Trophoblast cell (in vitro differentiated cells and primary cell): ENCODE measurements around the gene SUSD6. TPM values are rescaled to one million over a fixed set of nuclear protein-coding genes. Genes with fewer than 3 reads are reported as not detected.

Experiments used
- DNase-seq, 2 donors: peaks; one replicate each; pipeline ENCODE4 v3.0.0-alpha.2; 2016
- H2AFZ ChIP-seq: 2 replicates; pipeline ENCODE4 v1.6.1; 2013; ENCODE audit warnings: low read length, moderate library complexity, mild to moderate bottlenecking; ENCODE audit not compliant: insufficient read depth, poor library complexity
- H2AK5ac ChIP-seq: 2 replicates; pipeline ENCODE4 v1.6.1; 2013; ENCODE audit warnings: mild to moderate bottlenecking, low read length
- H2BK120ac ChIP-seq: 2 replicates; pipeline ENCODE4 v1.6.1; 2013; ENCODE audit warnings: low read length, mild to moderate bottlenecking, moderate library complexity; ENCODE audit not compliant: insufficient read depth, poor library complexity
- H2BK12ac ChIP-seq: 2 replicates; pipeline ENCODE4 v1.6.1; 2013; ENCODE audit warnings: mild to moderate bottlenecking, low read length, moderate library complexity
- H2BK5ac ChIP-seq: 2 replicates; pipeline ENCODE4 v1.6.1; 2013; ENCODE audit warnings: low read length, low read depth, moderate library complexity, mild to moderate bottlenecking; ENCODE audit not compliant: poor library complexity
- H3K14ac ChIP-seq: 2 replicates; pipeline ENCODE4 v1.6.1; 2013; ENCODE audit warnings: mild to moderate bottlenecking, low read length
- H3K18ac ChIP-seq: 2 replicates; pipeline ENCODE4 v1.6.1; 2013; ENCODE audit warnings: mild to moderate bottlenecking, low read length
- H3K23ac ChIP-seq: 2 replicates; pipeline ENCODE4 v1.6.1; 2013; ENCODE audit warnings: low read length
- H3K27ac ChIP-seq: 2 replicates; pipeline ENCODE4 v1.5.1; 2013; ENCODE audit warnings: low read depth, mild to moderate bottlenecking, inconsistent platforms, low read length, moderate library complexity
- H3K27me3 ChIP-seq: 2 replicates; pipeline ENCODE4 v1.6.1; 2013; ENCODE audit warnings: inconsistent platforms, mild to moderate bottlenecking, low read length, moderate library complexity; ENCODE audit not compliant: insufficient read depth
- H3K36me3 ChIP-seq, 2 experiments: 1 replicate in 1 of 2; 2 replicates in 1 of 2; pipeline ENCODE4 v1.6.1; 2013; ENCODE audit warnings: low read length in 2 of 2, mild to moderate bottlenecking in 2 of 2, moderate library complexity in 1 of 2; ENCODE audit not compliant: insufficient read depth in 2 of 2, control insufficient read depth in 1 of 2
- H3K4ac ChIP-seq: 2 replicates; pipeline ENCODE4 v1.6.1; 2013; ENCODE audit warnings: low read depth, mild to moderate bottlenecking, low read length, moderate library complexity
- H3K4me1 ChIP-seq, 2 experiments: 1 replicate in 1 of 2; 2 replicates in 1 of 2; pipeline ENCODE4 v1.6.1; 2013; ENCODE audit warnings: low read length in 2 of 2, mild to moderate bottlenecking in 2 of 2, moderate library complexity in 1 of 2; ENCODE audit not compliant: insufficient read depth in 2 of 2, control insufficient read depth in 1 of 2
- H3K4me2 ChIP-seq: 2 replicates; pipeline ENCODE4 v1.6.1; 2013; ENCODE audit warnings: inconsistent platforms, mild to moderate bottlenecking, low read length, moderate library complexity
- H3K4me3 ChIP-seq: 2 replicates; pipeline ENCODE4 v1.5.1; 2013; ENCODE audit warnings: mild to moderate bottlenecking, low read depth, low read length, inconsistent platforms
- H3K79me1 ChIP-seq: one replicate; pipeline ENCODE4 v1.6.1; 2013; ENCODE audit warnings: low read length
- H3K79me2 ChIP-seq: 2 replicates; pipeline ENCODE4 v1.6.1; 2013; ENCODE audit warnings: low read length, mild to moderate bottlenecking; ENCODE audit not compliant: control insufficient read depth, insufficient read depth, poor library complexity
- H3K9ac ChIP-seq: 2 replicates; pipeline ENCODE4 v1.6.1; 2013; ENCODE audit warnings: mild to moderate bottlenecking, low read length
- H3K9me3 ChIP-seq: 2 replicates; pipeline ENCODE4 v1.6.1; 2013; ENCODE audit warnings: low read depth, mild to moderate bottlenecking, control low read depth, inconsistent platforms, low read length; ENCODE audit not compliant: insufficient read depth
- H4K12ac ChIP-seq: 2 replicates; pipeline ENCODE4 v1.6.1; 2013; ENCODE audit warnings: low read depth, mild to moderate bottlenecking, low read length, moderate library complexity
- H4K8ac ChIP-seq: 2 replicates; pipeline ENCODE4 v1.6.1; 2013; ENCODE audit warnings: low read depth, mild to moderate bottlenecking, low read length, moderate library complexity
- H4K91ac ChIP-seq: one replicate; pipeline ENCODE4 v1.6.1; 2013; ENCODE audit warnings: low read depth, mild to moderate bottlenecking, low read length, moderate library complexity
- WGBS: extraction: QIAGEN DNeasy Blood & Tissue Kit; methylation state at CpG from one replicate; pipeline ENCODE4 v1.1.7; 2013; ENCODE audit warnings: missing lambda C conversion rate; ENCODE audit not compliant: insufficient read length, insufficient coverage; ENCODE audit errors: extremely low coverage; 5-methylcytosine and 5-hydroxymethylcytosine counted together
- polyA plus RNA-seq: library from polyadenylated mRNA; stranded (reverse); fragments of 200-250 nt; gene quantifications from 2 replicates; pipeline ENCODE4 v1.2.3, GENCODE V29; 2013

Gene SUSD6
- 5.4 and 5.5 TPM in 2 replicates for polyA plus RNA-seq

DNA sequence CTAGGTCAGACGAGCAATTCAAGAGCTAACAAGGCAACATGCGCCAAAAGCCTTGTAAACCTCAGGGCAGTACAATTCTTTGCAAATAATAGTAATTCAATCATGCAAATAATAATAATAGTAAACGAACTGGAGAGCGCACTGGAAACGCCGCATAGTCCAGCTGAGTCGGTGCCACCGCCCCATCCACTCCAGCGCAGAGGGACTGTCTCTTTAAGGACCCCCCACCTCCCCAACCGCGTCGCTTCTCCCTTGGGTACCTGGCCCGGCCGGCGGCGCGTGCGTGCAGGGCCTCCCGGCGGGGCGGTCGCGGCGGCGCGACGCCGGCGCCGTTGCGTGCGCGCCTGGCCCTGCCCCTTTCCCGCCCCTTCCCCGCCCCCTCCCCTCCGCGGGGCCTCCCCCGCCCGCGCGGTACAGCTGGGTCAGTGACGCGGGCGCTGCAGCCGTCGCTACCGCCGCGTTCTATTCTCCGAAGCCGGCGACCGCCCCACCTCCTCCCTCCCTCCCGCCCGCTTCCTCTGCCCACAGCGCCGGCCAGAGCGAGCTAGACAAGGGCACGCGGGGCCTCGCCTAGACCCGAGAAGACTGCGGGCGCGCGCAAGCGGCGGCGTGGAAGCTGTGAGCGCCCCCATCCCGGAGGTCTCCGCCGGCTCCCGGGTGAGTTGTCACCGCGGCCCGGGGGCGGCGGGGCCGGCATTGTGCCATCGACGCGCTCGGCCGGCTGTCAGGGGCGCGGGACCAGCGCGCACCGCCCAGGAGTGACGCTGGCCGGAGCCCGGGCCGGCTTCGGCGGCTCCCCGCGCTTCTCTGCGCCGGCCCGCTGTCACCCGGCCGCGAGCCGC lies at the start of gene SUSD6:
Gene SUSD6, plus strand, starts transcription at position 425 of the 842 bp plus-strand sequence. CDS start 46,997 bp downstream, outside the sequence.
- Histone ChIP-seq H3K27ac (peak within 1 kb of the TSS; percentile 61), H2AK5ac (no peak within 1 kb of the TSS), H3K4me3 (peak within 1 kb of the TSS; percentile 94), H3K18ac (peak within 1 kb of the TSS; percentile 37), H3K79me2 (peaks cover 3% of the 10 kb centered on the region), H2BK5ac (peak within 1 kb of the TSS; percentile 25), H3K4me2 (peak within 1 kb of the TSS; percentile 100), H3K36me3 (no peaks in the 10 kb centered on the region), H3K9ac (peak within 1 kb of the TSS; percentile 76), H2BK12ac (no peak within 1 kb of the TSS), H4K12ac (peak within 1 kb of the TSS; percentile 40), H4K8ac (peak within 1 kb of the TSS; percentile 81), H3K27me3 (no peaks in the 10 kb centered on the region), H3K4me1 (peaks cover 2% of the 10 kb centered on the region in 2 experiments), H3K4ac (no peak within 1 kb of the TSS), H3K79me1 (peaks cover 7% of the 10 kb centered on the region), H2BK120ac (no peak within 1 kb of the TSS), H3K14ac (peak within 1 kb of the TSS; percentile 24), H2AFZ (peak within 1 kb of the TSS; percentile 81), H3K9me3 (no peaks in the 10 kb centered on the region), H4K91ac (peak within 1 kb of the TSS; percentile 21), H3K23ac (no peak within 1 kb of the TSS)
- peak; percentile 77 to 88 for DNase-seq
- WGBS = no CpG with 5 or more reads among the region's 105 CpGs

GRCh38 chr14:69561893-69562292 lies 49.5 kb upstream of the SUSD6 start:
- no peak overlapping the region for H2AK5ac ChIP-seq
- no peak overlapping the region for H4K91ac ChIP-seq
- no peak overlapping the region for H3K4me2 ChIP-seq
- no peak overlapping the region for H2BK5ac ChIP-seq
- no peak overlapping the region for H2BK120ac ChIP-seq
- H3K4ac ChIP-seq = no peak overlapping the region
- H3K23ac ChIP-seq = no peak overlapping the region
- no peaks in the 10 kb centered on the region for H3K36me3 ChIP-seq
- no peaks in the 10 kb centered on the region for H3K79me2 ChIP-seq
- no peaks in the 10 kb centered on the region for H3K9me3 ChIP-seq
- H3K9ac ChIP-seq = no peak overlapping the region
- no peak for DNase-seq
- H3K4me1 ChIP-seq = peaks cover 0 to 2% of the 10 kb centered on the region in 2 experiments
- no peak overlapping the region for H2BK12ac ChIP-seq
- no peak overlapping the region for H4K8ac ChIP-seq
- H3K14ac ChIP-seq = no peak overlapping the region
- no peaks in the 10 kb centered on the region for H3K79me1 ChIP-seq
- no peak overlapping the region for H4K12ac ChIP-seq
- no peak overlapping the region for H2AFZ ChIP-seq
- H3K27ac ChIP-seq = no peak overlapping the region
- H3K4me3 ChIP-seq = no peak overlapping the region
- no peak overlapping the region for H3K18ac ChIP-seq
- no peaks in the 10 kb centered on the region for H3K27me3 ChIP-seq

- H3K14ac ChIP-seq = no peak overlapping the region
- H3K4me2 ChIP-seq = no peak overlapping the region
- peaks cover 5 to 6% of the 10 kb centered on the region in 2 experiments for H3K4me1 ChIP-seq
- H3K18ac ChIP-seq = no peak overlapping the region
- H3K79me1 ChIP-seq = no peaks in the 10 kb centered on the region
- no peak overlapping the region for H2BK5ac ChIP-seq
- no peaks in the 10 kb centered on the region for H3K27me3 ChIP-seq
- no peak overlapping the region for H4K8ac ChIP-seq
- no peak for DNase-seq
- H2AFZ ChIP-seq = no peak overlapping the region
- H3K79me2 ChIP-seq = no peaks in the 10 kb centered on the region
- H3K9ac ChIP-seq = no peak overlapping the region
- H4K91ac ChIP-seq = no peak overlapping the region
- no peaks in the 10 kb centered on the region for H3K36me3 ChIP-seq
- no peak overlapping the region for H3K4me3 ChIP-seq
- no peak overlapping the region for H2BK120ac ChIP-seq
- peaks cover 3% of the 10 kb centered on the region for H3K9me3 ChIP-seq
- no peak overlapping the region for H4K12ac ChIP-seq
- H3K23ac ChIP-seq = no peak overlapping the region
- H2BK12ac ChIP-seq = no peak overlapping the region
- no peak overlapping the region for H2AK5ac ChIP-seq
- no peak overlapping the region for H3K27ac ChIP-seq
- no peak overlapping the region for H3K4ac ChIP-seq
- WGBS = no CpG with 5 or more reads among the region's 5 CpGs
These were observed 43.8 kb upstream of the SUSD6 start for GRCh38 chr14:69567563-69567962.

DNA sequence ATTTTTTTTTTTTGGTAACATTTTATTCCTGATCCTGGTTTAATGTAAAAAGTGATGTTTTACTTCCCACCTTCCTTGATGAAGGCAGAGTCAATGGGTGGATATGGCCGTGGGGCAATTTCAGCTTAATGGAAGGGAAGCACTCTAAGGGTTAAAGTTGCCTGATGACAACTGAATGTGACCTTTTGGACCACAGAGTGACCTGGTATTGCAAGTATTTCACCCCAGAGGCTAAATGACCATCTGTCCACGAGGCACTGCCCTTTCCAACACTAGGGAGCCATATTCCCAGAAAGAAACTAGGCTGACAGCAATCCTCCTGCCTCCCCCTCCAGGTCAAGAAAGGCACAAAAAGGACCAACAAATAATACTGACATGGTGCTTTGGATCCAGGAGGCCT lies 41.5 kb upstream of the SUSD6 start:
- Histone ChIP-seq H3K9me3 (peaks cover 3% of the 10 kb centered on the region), H3K4me2 (no peak overlapping the region), H3K27me3 (peaks cover 15% of the 10 kb centered on the region), H3K4me3 (no peak overlapping the region), H2BK12ac (no peak overlapping the region), H3K27ac (no peak overlapping the region), H2BK5ac (no peak overlapping the region), H2BK120ac (no peak overlapping the region), H3K18ac (no peak overlapping the region), H4K8ac (no peak overlapping the region), H3K9ac (no peak overlapping the region), H4K12ac (no peak overlapping the region), H3K4ac (no peak overlapping the region), H3K23ac (no peak overlapping the region), H3K36me3 (no peaks in the 10 kb centered on the region), H3K79me1 (no peaks in the 10 kb centered on the region), H4K91ac (no peak overlapping the region), H3K79me2 (no peaks in the 10 kb centered on the region), H3K14ac (no peak overlapping the region), H3K4me1 (peaks cover 9% of the 10 kb centered on the region in 2 experiments), H2AFZ (no peak overlapping the region), H2AK5ac (no peak overlapping the region)
- WGBS = no CpG with 5 or more reads among the region's 2 CpGs
- peak in 1 of 2 donors; percentile 14 for DNase-seq
